ENCODE results near the gene TBX15. TPM values are rescaled to one million over a fixed set of nuclear protein-coding genes. Genes with fewer than 3 reads are reported as not detected.

Gene TBX15
- total RNA-seq, 4 donors from 2014 or later: 0.45 to 1.6 (median 0.56) TPM

DNA sequence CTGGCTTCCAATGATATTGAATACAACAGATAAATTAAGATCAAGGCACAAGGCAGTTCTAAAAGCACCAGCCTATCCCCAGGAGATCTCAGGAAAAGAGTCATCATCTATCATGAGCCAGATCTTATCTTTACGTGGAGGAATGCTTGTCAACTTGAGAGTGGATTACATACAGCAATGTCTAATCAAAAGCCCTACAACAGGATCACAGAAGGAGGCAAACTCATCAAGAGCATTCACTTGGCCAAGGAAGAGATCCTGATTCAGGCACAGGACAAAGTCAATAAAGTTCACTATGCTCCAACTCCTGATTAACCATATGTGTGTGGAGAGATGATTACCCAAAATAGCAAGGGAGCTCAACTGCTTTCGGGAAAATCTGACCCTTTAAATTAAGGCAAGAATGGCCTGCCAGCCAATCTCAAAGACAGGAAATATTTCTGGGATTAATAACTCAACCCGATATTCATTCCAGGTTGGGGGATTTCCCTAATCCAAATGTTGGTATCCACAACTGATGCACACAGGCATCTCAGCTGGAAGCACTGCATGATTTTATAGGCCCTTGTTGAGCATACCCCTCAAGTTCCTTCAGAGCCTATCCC is 33.7 kb downstream of the TBX15 start:
- no peak overlapping the region for H3K27ac ChIP-seq
- H3K36me3 ChIP-seq: no peaks in the 10 kb centered on the region
- WGBS, 2 donors (ENCODE audit: low coverage in 1 of 2): 58 to 79% methylated on average over 2 to 3 of the region's 3 CpGs
- H3K4me3 ChIP-seq: no peak overlapping the region
- no peak for ATAC-seq
- H3K9me3 ChIP-seq: no peaks in the 10 kb centered on the region
- no peak for TF ChIP-seq POLR2AphosphoS5 (IDR thresholded peaks at IDR 0.05)
- TF ChIP-seq CTCF (IDR thresholded peaks at IDR 0.05): no peak
- no peak for TF ChIP-seq EP300 (IDR thresholded peaks at IDR 0.05)
- TF ChIP-seq POLR2A (IDR thresholded peaks at IDR 0.05): no peak
- H3K27me3 ChIP-seq: no peaks in the 10 kb centered on the region
- no peaks in the 10 kb centered on the region for H3K4me1 ChIP-seq

DNA sequence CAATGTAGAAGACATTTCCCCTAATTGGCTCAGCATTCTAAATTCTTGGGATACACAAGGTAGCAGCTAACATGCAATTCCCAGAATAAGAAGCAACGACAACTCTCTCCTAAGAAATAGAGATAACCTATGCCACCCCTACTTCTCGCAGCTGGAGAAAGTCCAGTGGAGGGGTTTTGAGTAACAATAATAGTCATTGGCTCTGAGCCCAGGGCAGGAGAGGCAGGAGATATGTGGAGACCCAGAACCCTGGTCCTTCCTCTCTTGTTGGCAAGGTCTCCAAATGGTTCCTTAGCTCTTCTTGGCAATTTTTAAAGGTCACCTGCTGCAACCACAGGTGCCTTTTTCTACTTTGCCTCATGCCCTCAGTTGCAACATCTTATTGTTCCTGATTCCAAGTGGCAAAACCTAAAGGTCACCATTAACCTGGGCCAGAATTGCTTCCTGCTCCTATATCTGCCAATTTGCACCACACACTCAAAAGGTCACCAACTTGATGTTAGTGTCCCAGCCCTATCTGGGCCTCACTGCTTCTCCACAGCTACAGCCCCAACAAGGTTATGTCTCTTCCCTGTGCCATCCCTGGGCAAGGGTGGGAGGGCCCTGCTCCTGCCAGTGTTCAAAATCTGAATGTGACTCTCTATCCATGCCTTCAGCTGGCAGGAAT is 36.7 kb downstream of the TBX15 start:
- Histone ChIP-seq H3K4me3 (no peak overlapping the region), H3K9me3 (no peaks in the 10 kb centered on the region), H3K27me3 (no peaks in the 10 kb centered on the region), H3K36me3 (no peaks in the 10 kb centered on the region), H3K27ac (no peak overlapping the region), H3K4me1 (no peaks in the 10 kb centered on the region)
- TF ChIP-seq POLR2AphosphoS5 (IDR thresholded peaks at IDR 0.05) (no peak), POLR2A (IDR thresholded peaks at IDR 0.05) (no peak), CTCF (IDR thresholded peaks at IDR 0.05) (no peak), EP300 (IDR thresholded peaks at IDR 0.05) (no peak)
- 56 to 80% methylated on average over 1 to 2 of the region's 2 CpGs for WGBS, 2 donors (ENCODE audit: low coverage in 1 of 2)
- no peak for ATAC-seq

- H3K36me3 ChIP-seq: no peaks in the 10 kb centered on the region
- whole genome bisulfite sequencing, 2 donors (ENCODE audit: low coverage in 1 of 2): 60 to 71% methylated on average over 1 to 2 of the region's 2 CpGs
- no peak overlapping the region for H3K4me3 ChIP-seq
- ATAC-seq: peak; percentile 53
- H3K27ac ChIP-seq: no peak overlapping the region
- TF ChIP-seq POLR2A (IDR thresholded peaks at IDR 0.05): no peak
- TF ChIP-seq POLR2AphosphoS5 (IDR thresholded peaks at IDR 0.05): no peak
- no peak for TF ChIP-seq EP300 (IDR thresholded peaks at IDR 0.05)
- no peak for TF ChIP-seq CTCF (IDR thresholded peaks at IDR 0.05)
- H3K4me1 ChIP-seq: no peaks in the 10 kb centered on the region
- no peaks in the 10 kb centered on the region for H3K9me3 ChIP-seq
- H3K27me3 ChIP-seq: no peaks in the 10 kb centered on the region
Measured at GRCh38 chr1:118949315-118949714, 38.8 kb downstream of the TBX15 start.

DNA sequence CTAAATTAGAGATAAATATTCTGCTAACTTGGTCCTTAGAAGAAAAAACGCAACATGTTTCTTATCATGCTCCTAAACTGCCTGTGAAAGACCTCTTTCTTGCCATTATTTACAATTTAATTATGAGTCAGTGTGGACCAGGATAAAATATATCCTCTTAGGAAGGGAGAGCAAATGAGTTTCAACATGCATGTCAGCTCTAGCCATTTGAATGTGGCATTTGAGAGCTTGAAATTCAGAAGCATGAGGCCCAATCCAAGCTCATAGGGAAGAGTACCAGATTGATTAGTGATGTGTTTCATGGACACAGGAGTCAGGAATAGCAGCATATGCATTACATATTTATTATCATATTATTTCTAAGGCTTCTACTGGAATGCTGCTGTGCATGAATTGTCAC is 39.3 kb downstream of the TBX15 start:
- WGBS, 2 donors (ENCODE audit: low coverage in 1 of 2): 63 to 64% methylated on average over 1 of the region's 1 CpG
- Histone ChIP-seq H3K4me1 (no peaks in the 10 kb centered on the region), H3K36me3 (no peaks in the 10 kb centered on the region), H3K4me3 (no peak overlapping the region), H3K27me3 (no peaks in the 10 kb centered on the region), H3K27ac (no peak overlapping the region), H3K9me3 (no peaks in the 10 kb centered on the region)
- TF ChIP-seq CTCF (IDR thresholded peaks at IDR 0.05) (no peak), POLR2A (IDR thresholded peaks at IDR 0.05) (no peak), EP300 (IDR thresholded peaks at IDR 0.05) (no peak)
- no peak for ATAC-seq

DNA sequence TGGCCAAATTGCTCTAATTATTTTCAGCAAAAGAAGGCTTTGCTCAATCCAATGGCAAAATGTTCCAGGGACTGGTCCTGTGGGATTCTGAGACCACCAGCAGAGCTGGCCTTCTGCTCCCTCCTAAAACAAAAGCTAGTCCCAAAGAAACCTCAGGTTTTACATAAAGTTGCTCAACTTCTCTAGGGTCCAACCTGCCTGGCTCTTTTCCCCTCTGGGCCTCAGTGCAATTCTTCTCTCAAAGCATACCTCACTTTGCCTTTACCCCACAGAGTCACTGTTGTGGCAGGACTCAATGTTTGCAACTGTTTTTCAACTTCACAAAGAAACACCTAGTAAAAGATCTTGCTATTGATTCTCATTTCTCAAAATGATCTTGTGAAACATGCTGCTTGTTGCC is 39.8 kb downstream of the TBX15 start:
- Histone ChIP-seq H3K36me3 (no peaks in the 10 kb centered on the region), H3K4me3 (no peak overlapping the region), H3K4me1 (no peaks in the 10 kb centered on the region), H3K27me3 (no peaks in the 10 kb centered on the region), H3K27ac (no peak overlapping the region), H3K9me3 (no peaks in the 10 kb centered on the region)
- TF ChIP-seq POLR2A (IDR thresholded peaks at IDR 0.05): no peak
- no peak for TF ChIP-seq CTCF (IDR thresholded peaks at IDR 0.05)
- TF ChIP-seq POLR2AphosphoS5 (IDR thresholded peaks at IDR 0.05): no peak
- no peak for TF ChIP-seq EP300 (IDR thresholded peaks at IDR 0.05)
- no peak for ATAC-seq

Measured in gastroesophageal sphincter (tissue), 4 donors.